BE2C (cell line): ENCODE results near the gene ICE1. TPM values are rescaled to one million over a fixed set of nuclear protein-coding genes. Genes with fewer than 3 reads are reported as not detected.

Source experiments
- DNase-seq: peaks from one replicate; pipeline ENCODE4 v3.0.0-alpha.2; 2020
- H3K27me3 ChIP-seq: fragments of 250-450 bp; sonication (Bioruptor Pico); 2 replicates; pipeline ENCODE4 v1.5.1; 2020; ENCODE audit warnings: mild to moderate bottlenecking
- H3K36me3 ChIP-seq: fragments of 250-450 bp; sonication (Bioruptor Pico); 2 replicates; pipeline ENCODE4 v1.5.1; 2020; ENCODE audit warnings: mild to moderate bottlenecking
- H3K4me1 ChIP-seq: fragments of 250-450 bp; sonication (Bioruptor Pico); 2 replicates; pipeline ENCODE4 v1.5.1; 2020
- H3K4me3 ChIP-seq: 2 replicates; pipeline ENCODE4 v1.5.1; 2011; ENCODE audit warnings: low read depth, low read length
- H3K9me3 ChIP-seq: fragments of 250-450 bp; sonication (Bioruptor Pico); 2 replicates; pipeline ENCODE4 v1.5.1; 2020
- CTCF ChIP-seq: IDR thresholded peaks from 2 replicates; pipeline ENCODE4 v1.5.1; 2012; ENCODE audit warnings: mild to moderate bottlenecking, low read depth, low read length
- polyA plus RNA-seq: library from polyadenylated mRNA; unstranded; fragments of >200 nt; gene quantifications from one replicate; pipeline ENCODE4 v1.2.1, GENCODE V29; 2012; ENCODE audit warnings: low read depth, missing spikeins; ENCODE audit not compliant: insufficient read length, insufficient read depth

ICE1 gene
- polyA plus RNA-seq, result 69.6 TPM

GRCh38 chr5:5421961-5422818, at the start of gene ICE1:
Gene ICE1 (plus strand): TSS chr5:5422677. CDS start chr5:5422916, 239 bp downstream.
- H3K9me3 ChIP-seq, result no peaks in the 10 kb centered on the region
- no peaks in the 10 kb centered on the region for H3K36me3 ChIP-seq
- no peaks in the 10 kb centered on the region for H3K27me3 ChIP-seq
- H3K4me3 ChIP-seq, result peak within 1 kb of the TSS; percentile 95
- peak; percentile 98 for DNase-seq
- TF ChIP-seq CTCF, result no peak
- H3K4me1 ChIP-seq, result no peaks in the 10 kb centered on the region

GRCh38 chr5:5372930-5373329, 49.5 kb upstream of the ICE1 start:
- TF ChIP-seq CTCF, result no peak
- Histone ChIP-seq H3K27me3 (no peaks in the 10 kb centered on the region), H3K4me1 (peaks cover 12% of the 10 kb centered on the region), H3K36me3 (no peaks in the 10 kb centered on the region), H3K9me3 (no peaks in the 10 kb centered on the region), H3K4me3 (no peak overlapping the region)
- DNase-seq, result no peak

- Histone ChIP-seq H3K36me3 (no peaks in the 10 kb centered on the region), H3K4me3 (no peak overlapping the region), H3K4me1 (peaks cover 12% of the 10 kb centered on the region), H3K9me3 (no peaks in the 10 kb centered on the region), H3K27me3 (no peaks in the 10 kb centered on the region)
- DNase-seq, result peak; percentile 36
- no peak for TF ChIP-seq CTCF
Measured at GRCh38 chr5:5373351-5373989, 49.0 kb upstream of the ICE1 start.

GRCh38 chr5:5374009-5374715, 48.3 kb upstream of the ICE1 start:
- Histone ChIP-seq H3K27me3 (no peaks in the 10 kb centered on the region), H3K4me3 (no peak overlapping the region), H3K9me3 (no peaks in the 10 kb centered on the region), H3K36me3 (no peaks in the 10 kb centered on the region), H3K4me1 (peaks cover 12% of the 10 kb centered on the region)
- DNase-seq, result no peak
- no peak for TF ChIP-seq CTCF

- H3K9me3 ChIP-seq, result no peaks in the 10 kb centered on the region
- no peaks in the 10 kb centered on the region for H3K27me3 ChIP-seq
- TF ChIP-seq CTCF, result no peak
- H3K36me3 ChIP-seq, result no peaks in the 10 kb centered on the region
- H3K4me1 ChIP-seq, result peaks cover 6% of the 10 kb centered on the region
- no peak for DNase-seq
- no peak overlapping the region for H3K4me3 ChIP-seq
Measured at GRCh38 chr5:5377780-5378179, 44.7 kb upstream of the ICE1 start.
